Cardiac fibroblast (primary cell): ENCODE data around the gene FKBP1A.

Experiments used
- DNase-seq, 2 donors: peaks; one replicate each; pipeline versions ENCODE4 v3.0.0 to v3.0.0-alpha.2; 2010; ENCODE audit warnings: low read depth in 2 of 2
- H3K4me3 ChIP-seq, 2 donors: replicated peaks in 1 of 2; 1 replicate in 1 of 2; 2 replicates in 1 of 2; pipeline ENCODE4 v1.5.1; 2011; ENCODE audit warnings: low read depth in 2 of 2, low read length in 2 of 2, mild to moderate bottlenecking in 2 of 2, moderate library complexity in 1 of 2
- TF ChIP-seq, protein P1 (sequence below): IDR thresholded peaks from one replicate; pipeline ENCODE4 v1.5.1; 2011; ENCODE audit warnings: low read depth, mild to moderate bottlenecking, low read length, inconsistent platforms

Gene FKBP1A

DNA sequence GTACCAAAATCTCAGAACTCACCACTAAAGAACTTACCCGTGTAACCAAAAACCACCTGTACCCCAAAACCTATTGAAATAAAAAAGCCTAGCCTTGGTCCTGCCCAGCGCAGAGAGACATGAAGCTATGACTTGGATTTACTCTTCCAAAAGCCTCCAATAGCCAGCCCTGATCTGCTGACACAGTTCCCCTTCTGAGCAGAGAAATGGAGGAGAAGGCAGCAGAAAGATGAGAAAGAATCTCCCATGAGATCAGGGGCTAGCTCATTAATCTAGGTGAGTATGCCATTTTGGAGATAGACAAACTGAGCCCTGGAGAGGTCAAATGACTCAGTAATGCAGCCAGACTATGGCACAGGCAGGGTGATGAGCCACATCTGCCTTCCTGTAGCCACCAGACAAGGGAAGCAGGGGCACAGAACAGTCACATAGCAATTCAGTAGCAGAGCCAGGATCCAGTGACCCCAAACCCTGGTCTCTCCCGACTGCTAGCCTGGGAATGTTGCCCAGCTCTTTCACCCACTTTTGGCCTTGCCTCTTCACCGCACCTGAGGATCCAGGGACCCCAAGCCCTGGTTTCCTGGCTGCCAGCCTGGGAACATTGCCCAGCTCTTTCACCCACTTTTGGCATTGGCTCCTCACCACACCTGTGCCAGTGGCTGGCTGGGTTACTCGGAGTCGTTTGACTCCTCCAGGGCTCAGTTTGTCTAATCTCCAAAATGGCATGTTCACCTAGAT is 56.7 kb downstream of the FKBP1A start:
- no peak for DNase-seq
- TF ChIP-seq, protein P1, sequence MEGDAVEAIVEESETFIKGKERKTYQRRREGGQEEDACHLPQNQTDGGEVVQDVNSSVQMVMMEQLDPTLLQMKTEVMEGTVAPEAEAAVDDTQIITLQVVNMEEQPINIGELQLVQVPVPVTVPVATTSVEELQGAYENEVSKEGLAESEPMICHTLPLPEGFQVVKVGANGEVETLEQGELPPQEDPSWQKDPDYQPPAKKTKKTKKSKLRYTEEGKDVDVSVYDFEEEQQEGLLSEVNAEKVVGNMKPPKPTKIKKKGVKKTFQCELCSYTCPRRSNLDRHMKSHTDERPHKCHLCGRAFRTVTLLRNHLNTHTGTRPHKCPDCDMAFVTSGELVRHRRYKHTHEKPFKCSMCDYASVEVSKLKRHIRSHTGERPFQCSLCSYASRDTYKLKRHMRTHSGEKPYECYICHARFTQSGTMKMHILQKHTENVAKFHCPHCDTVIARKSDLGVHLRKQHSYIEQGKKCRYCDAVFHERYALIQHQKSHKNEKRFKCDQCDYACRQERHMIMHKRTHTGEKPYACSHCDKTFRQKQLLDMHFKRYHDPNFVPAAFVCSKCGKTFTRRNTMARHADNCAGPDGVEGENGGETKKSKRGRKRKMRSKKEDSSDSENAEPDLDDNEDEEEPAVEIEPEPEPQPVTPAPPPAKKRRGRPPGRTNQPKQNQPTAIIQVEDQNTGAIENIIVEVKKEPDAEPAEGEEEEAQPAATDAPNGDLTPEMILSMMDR: no peak
- no peak overlapping the region for H3K4me3 ChIP-seq

DNA sequence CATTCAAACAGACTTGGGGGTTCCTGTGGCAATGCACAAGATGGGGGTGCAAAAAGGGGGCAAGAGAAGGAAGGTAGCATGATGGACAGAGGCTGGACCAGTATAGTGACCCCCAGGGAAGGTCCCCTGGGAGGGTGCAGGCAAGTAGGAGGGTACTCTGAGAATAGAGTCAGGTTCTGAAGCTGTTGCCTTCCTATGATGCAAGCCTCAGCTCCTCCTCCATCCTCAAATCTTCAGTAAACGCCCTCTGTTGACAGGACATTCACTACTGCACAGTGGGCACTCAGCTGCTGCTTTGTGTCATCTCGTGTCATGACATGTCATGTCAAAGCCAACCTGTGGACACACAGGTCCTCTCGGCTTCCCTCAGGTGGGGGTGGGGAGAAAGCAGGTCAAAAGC is 58.1 kb downstream of the FKBP1A start:
- TF ChIP-seq, protein P1: peak; percentile 18
- H3K4me3 ChIP-seq: no peak overlapping the region
- DNase-seq: peak in 1 of 2 donors; percentile 38

DNA sequence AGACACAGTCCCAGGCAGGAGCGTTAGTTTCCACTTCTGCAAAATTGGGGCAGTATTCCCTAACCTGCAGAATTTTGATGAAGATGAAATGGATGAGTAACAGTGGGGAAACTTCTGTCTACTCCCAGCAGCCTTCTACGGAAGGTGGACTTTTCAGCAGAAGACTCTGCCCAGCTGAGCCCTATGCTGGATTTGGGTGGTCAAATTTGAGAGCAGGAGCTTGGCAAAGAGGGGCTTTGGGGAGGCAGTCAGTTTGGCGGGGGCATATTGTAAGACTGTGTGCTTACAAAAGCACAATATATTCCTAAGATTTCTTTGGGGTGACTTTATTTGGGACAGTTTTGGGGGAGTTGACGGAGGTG is 58.5 kb downstream of the FKBP1A start:
- TF ChIP-seq, protein P1: no peak
- no peak for DNase-seq
- no peak overlapping the region for H3K4me3 ChIP-seq

DNA sequence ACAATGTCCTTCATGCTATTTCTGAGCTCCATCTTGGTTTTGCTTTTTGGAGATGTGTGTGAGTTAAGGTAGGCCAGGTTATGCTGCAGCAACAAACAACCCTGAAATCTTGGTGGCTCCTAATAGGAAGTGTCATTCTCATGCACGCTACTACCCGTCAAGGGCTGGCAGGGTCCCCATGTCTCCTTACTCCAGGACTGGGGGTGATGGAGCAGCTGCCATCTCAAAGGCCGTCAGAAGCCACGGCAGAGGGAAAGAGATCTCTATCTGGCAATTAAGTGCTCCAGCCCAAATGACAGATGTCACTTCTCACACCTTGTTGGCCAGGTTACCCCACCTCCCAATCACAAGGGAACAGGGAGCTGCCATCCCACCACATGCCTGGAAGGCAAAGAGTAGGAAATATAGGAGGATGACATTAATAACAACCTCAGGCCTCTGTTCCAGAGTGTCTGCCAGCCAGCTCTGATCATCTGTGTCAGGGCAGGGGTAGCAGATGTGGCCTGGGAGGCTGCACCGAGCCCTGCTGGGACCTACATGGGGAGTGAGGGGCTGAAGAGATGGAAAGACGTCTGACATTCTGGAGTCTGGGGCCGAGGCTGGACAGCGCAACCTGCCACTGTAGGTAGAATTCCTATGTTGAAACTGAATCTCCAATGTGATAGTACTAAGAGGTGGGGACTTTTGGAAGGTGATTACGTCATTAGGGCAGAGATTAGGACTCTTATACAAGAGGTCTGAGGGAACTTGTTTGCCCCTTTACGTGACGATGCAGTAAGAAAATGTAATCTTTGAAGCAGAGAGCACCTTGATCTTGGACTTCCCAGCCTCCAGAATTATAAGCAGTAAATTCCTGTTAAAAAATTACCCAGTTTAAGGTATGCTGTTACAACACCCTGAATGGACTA is 59.1 kb downstream of the FKBP1A start:
- TF ChIP-seq, protein P1: no peak
- no peak for DNase-seq
- H3K4me3 ChIP-seq: no peak overlapping the region

DNA sequence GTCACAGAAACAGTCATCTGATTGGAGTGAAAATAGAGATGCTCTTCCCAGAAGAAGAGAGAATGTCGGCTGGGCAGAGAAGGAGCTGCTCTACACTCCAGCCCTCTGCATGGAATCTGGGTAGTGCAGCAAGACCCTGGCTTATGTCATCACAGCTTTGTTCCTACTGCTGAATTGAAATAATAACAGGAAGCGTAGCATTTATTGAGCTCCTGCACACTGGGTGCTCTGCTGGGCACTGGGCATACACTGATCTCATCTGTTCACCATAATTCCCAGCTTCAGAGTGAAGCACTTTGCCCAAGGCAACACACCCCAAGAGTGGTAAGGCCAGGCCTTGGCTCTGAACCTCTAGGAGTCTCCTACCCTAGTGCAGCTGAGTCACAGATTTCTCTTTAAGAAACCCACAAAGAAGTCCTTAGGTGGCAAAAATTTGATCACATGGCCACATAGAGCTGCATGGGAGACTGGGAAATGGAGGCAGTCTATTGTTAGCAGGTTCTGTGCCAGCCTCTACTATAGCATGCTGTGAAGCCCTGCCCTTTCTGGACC is 60.0 kb downstream of the FKBP1A start:
- DNase-seq: no peak
- H3K4me3 ChIP-seq: no peak overlapping the region
- TF ChIP-seq, protein P1: no peak

DNA sequence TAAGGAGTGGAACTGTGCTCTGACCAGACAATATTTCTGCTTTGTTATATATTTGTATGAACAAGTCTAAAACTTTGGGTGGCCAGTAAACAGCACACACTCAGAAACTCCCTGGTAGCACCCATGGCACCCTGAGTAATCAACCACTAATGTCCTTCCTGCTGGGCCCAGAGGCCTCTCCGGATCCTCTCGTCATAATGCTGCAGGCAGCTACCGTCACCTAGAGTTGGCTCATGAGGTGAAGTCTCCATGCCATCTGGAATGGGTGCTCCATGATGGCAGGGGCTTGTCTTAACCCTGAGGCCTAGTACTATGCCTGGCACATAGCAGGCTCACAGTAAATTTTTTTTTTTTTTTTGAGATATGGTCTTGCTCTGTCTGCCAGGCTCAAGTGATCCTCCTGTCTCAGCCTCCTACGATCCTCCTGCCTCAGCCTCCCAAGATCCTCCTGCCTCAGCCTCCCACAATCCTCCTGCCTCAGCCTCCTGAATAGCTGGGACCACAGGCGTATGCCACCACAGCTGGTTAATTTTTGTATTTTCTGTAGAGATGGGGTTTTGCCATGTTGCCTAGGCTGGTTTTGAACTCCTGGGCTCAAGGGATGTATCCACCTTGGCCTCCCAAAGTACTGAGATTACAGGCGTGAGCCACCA is 60.9 kb downstream of the FKBP1A start:
- TF ChIP-seq, protein P1: no peak
- no peak for DNase-seq
- H3K4me3 ChIP-seq: no peak overlapping the region
